Skeletal muscle satellite cell (primary cell): ENCODE results near the gene ZNF416.
A peak's percentile ranks its signal among the peaks of the same experiment; 100 is the strongest.

ENCODE experiments used
- H3K27me3 ChIP-seq: 2 replicates; pipeline ENCODE4 v1.7.0; 2013; ENCODE audit warnings: low read length; ENCODE audit not compliant: control insufficient read depth, insufficient read depth
- H3K36me3 ChIP-seq: 2 replicates; pipeline ENCODE4 v1.7.0; 2013; ENCODE audit warnings: mild to moderate bottlenecking, control low read depth, low read length; ENCODE audit not compliant: insufficient read depth
- H3K4me1 ChIP-seq: 2 replicates; pipeline ENCODE4 v1.7.0; 2013; ENCODE audit warnings: low read length; ENCODE audit not compliant: control insufficient read depth, insufficient read depth
- H3K4me2 ChIP-seq: 2 replicates; pipeline ENCODE4 v1.7.0; 2013; ENCODE audit warnings: mild to moderate bottlenecking, low read length
- H3K4me3 ChIP-seq: 2 replicates; pipeline ENCODE4 v1.7.0; 2013; ENCODE audit warnings: low read length
- H3K9ac ChIP-seq: 2 replicates; pipeline ENCODE4 v1.7.0; 2013; ENCODE audit warnings: mild to moderate bottlenecking, low read depth, low read length, moderate library complexity
- H3K9me3 ChIP-seq: replicated peaks from 2 replicates; pipeline ENCODE4 v1.7.0; 2013; ENCODE audit warnings: mild to moderate bottlenecking, control low read depth, low read length

ZNF416 gene

GRCh38 chr19:57583521-57584416, 5.1 kb upstream of the ZNF416 start, which contains the start of gene ZIK1:
Gene ZIK1 (plus strand): TSS chr19:57584145. CDS start chr19:57584357, 212 bp downstream.
- Histone ChIP-seq H3K27me3 (no peaks in the 10 kb centered on the region), H3K9ac (peak within 1 kb of the TSS; percentile 76), H3K9me3 (peaks cover 4% of the 10 kb centered on the region), H3K36me3 (peaks cover 11% of the 10 kb centered on the region), H3K4me3 (peak within 1 kb of the TSS; percentile 75), H3K4me2 (peak within 1 kb of the TSS; percentile 87), H3K4me1 (peaks cover 17% of the 10 kb centered on the region)

- Histone ChIP-seq H3K9ac (no peak overlapping the region), H3K4me1 (peaks cover 17% of the 10 kb centered on the region), H3K4me3 (peak overlapping the region; percentile 75), H3K4me2 (peak overlapping the region; percentile 87), H3K27me3 (no peaks in the 10 kb centered on the region), H3K36me3 (peaks cover 6% of the 10 kb centered on the region), H3K9me3 (peaks cover 4% of the 10 kb centered on the region)
These were observed 4.4 kb upstream of the ZNF416 start for GRCh38 chr19:57583104-57583520.

- peaks cover 61% of the 10 kb centered on the region for H3K36me3 ChIP-seq
These were observed 2.0 kb downstream of the ZNF416 start for GRCh38 chr19:57576661-57577060.

GRCh38 chr19:57572415-57572947, 6.2 kb downstream of the ZNF416 start:
- no peak overlapping the region for H3K4me3 ChIP-seq
- no peak overlapping the region for H3K9ac ChIP-seq
- H3K36me3 ChIP-seq = peaks cover 64% of the 10 kb centered on the region
- no peak overlapping the region for H3K4me2 ChIP-seq
- no peaks in the 10 kb centered on the region for H3K27me3 ChIP-seq
- peaks cover 2% of the 10 kb centered on the region for H3K4me1 ChIP-seq
- peaks cover 73% of the 10 kb centered on the region for H3K9me3 ChIP-seq

More at GRCh38 chr19:57576661-57577060, 2.0 kb downstream of the ZNF416 start:
- Histone ChIP-seq H3K4me3 (no peak overlapping the region), H3K9ac (no peak overlapping the region), H3K4me2 (no peak overlapping the region), H3K4me1 (peaks cover 7% of the 10 kb centered on the region), H3K27me3 (no peaks in the 10 kb centered on the region), H3K9me3 (peaks cover 59% of the 10 kb centered on the region)

GRCh38 chr19:57570707-57571106, 8.0 kb downstream of the ZNF416 start:
- Histone ChIP-seq H3K9me3 (peaks cover 70% of the 10 kb centered on the region), H3K36me3 (peaks cover 47% of the 10 kb centered on the region), H3K4me1 (no peaks in the 10 kb centered on the region), H3K4me2 (no peak overlapping the region), H3K27me3 (no peaks in the 10 kb centered on the region), H3K9ac (no peak overlapping the region), H3K4me3 (no peak overlapping the region)

DNA sequence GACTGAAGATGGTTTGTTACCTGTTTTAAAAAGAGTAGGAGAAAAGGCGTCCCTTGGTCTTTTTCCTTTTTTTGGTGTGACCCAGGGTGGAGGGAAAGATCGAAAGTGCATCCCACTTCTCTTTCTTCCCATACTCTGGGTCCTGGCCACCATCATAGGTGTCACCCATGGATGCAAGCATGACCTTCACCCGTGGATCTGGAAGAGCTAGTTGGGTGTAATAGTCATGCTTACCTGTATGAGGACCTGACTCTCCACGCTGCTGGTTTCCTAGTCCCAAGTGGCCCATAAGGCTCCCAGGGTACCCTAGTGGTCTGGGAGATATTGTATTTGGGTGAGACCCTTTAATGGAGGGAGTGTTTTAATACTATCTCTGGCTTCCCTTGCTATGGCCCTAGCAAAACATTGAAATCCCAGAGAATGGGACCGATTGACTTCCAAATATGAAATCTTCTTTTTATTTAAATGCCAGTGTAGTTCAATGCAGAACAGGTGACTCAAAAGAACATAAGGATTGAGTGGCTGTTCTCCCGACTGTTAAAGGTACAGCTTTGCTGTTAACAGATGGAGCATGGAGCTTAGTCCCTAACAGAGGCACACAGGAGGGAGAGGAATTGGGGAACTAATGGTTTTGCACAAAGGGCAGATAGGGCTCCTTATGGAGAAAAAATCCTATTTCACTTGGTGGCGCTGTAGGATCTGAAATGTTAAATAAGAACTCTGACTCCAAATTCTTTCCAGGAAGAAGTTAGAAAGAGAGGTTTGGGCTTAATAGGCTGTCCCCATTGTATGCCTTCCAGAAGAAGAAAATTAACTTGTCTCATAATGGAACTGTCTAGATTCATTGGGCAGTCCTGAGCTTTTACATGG, 12.1 kb downstream of the ZNF416 start:
- H3K4me3 ChIP-seq = no peak overlapping the region
- no peaks in the 10 kb centered on the region for H3K4me1 ChIP-seq
- no peak overlapping the region for H3K9ac ChIP-seq
- peaks cover 33% of the 10 kb centered on the region for H3K9me3 ChIP-seq
- peaks cover 6% of the 10 kb centered on the region for H3K36me3 ChIP-seq
- H3K4me2 ChIP-seq = no peak overlapping the region
- no peaks in the 10 kb centered on the region for H3K27me3 ChIP-seq

DNA sequence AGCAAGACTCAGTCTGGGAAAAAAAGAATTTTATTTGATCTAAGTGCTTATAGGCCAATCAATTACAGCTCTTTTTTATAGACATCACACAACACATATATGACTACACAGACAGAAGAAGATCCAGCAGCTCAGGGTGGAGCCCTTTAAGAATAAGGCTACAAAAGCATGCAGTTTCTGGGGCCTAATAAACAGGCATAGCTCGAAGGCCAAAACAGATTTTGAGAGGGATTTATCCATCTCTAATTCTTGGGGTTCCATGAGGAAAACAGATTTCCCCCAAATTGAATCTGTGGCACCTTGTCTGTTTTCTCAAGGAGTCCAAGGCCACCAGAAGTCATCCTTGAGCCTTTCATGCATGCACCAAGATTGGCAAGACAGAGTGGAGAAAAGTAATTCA, 15.2 kb downstream of the ZNF416 start:
- peaks cover 10% of the 10 kb centered on the region for H3K4me1 ChIP-seq
- no peaks in the 10 kb centered on the region for H3K36me3 ChIP-seq
- peaks cover 22% of the 10 kb centered on the region for H3K9me3 ChIP-seq
- no peaks in the 10 kb centered on the region for H3K27me3 ChIP-seq
- H3K4me2 ChIP-seq = no peak overlapping the region
- no peak overlapping the region for H3K4me3 ChIP-seq
- H3K9ac ChIP-seq = no peak overlapping the region

DNA sequence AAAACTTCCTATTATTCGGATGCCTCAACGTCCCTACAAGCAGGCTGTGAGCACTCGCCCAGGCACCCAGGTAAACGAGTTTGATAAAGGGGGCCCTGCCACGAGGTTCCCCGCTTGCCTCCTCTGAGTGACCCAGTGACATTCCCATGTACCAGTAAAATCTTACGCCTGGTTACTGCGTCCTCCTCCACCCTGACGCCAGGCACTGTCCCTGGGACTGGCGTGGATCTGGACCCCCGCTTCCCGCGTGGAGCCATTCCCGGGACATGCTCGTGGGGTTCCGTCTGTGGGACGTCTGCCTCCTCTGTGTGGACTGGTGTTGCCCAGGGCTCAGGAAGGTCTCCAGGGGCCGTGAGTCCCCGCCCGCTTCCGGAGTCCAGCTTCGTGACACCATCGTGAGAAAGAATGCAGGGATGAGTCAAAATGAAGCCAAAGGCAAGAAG, 18.6 kb downstream of the ZNF416 start:
- Histone ChIP-seq H3K4me3 (peak overlapping the region; percentile 90), H3K27me3 (no peaks in the 10 kb centered on the region), H3K9me3 (peaks cover 6% of the 10 kb centered on the region)

DNA sequence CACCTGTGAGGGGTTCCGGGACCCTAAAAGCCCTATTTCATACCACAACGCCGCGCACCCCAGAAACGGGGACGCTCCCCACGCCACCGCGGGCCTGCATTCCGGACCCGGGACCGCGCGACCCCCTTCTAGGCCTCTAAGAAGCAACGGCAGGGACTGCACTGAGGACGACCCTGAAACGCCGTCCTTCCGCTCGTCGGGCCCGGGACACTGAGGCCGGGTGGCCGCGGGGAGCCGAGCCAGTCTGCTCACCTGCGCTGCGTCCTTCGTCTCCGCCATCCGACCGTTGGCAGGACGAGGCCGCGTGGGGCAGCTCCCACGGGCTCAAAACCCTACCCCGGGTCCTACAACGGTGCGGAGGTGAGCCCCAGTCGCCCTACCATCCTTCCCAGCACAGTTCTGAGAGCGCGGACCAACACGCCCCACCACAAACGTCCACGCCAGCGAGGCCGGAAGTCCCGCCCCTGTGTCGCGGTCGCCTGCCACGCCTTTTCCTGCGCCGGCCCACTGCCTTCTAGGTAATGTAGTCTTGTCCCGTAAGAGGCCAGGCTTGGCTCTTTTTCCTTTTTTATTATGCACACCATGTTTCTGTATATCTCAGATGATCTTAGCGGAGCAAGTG, 19.2 kb downstream of the ZNF416 start, which contains the start of gene ZNF550:
Gene ZNF550, minus strand, starts transcription at position 460 of the 622 bp plus-strand sequence. Its CDS starts 181 bp downstream, at position 279.
- peaks cover 17% of the 10 kb centered on the region for H3K4me1 ChIP-seq
- H3K27me3 ChIP-seq = no peaks in the 10 kb centered on the region
- H3K36me3 ChIP-seq = peaks cover 19% of the 10 kb centered on the region
- peak within 1 kb of the TSS; percentile 91 for H3K4me2 ChIP-seq
- peaks cover 6% of the 10 kb centered on the region for H3K9me3 ChIP-seq
- H3K4me3 ChIP-seq = peak within 1 kb of the TSS; percentile 90
- H3K9ac ChIP-seq = peak within 1 kb of the TSS; percentile 85

More for the DNA sequence above, 18.6 kb downstream of the ZNF416 start:
- Histone ChIP-seq H3K4me2 (peak overlapping the region; percentile 91), H3K9ac (peak overlapping the region; percentile 85), H3K36me3 (peaks cover 14% of the 10 kb centered on the region), H3K4me1 (peaks cover 17% of the 10 kb centered on the region)

DNA sequence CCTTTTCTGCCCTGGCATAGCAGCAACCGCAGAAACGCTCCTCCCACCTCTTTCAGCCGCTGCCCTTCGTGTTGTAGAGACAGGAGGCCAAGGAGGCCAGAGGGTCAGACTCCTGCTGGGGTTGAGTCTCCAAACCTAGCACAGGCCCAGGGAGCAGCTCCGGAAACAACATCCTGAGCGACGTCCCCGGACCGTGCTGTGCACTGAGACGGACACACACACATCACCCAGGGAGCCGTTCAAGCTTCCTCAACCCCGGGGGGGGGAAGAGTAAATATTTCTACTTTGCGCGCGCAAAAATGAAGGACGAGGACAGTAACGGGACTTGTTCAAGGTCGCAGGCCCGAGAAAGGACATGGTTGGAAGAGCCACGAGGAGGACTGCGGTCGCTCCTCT, 19.7 kb downstream of the ZNF416 start:
- peak overlapping the region; percentile 85 for H3K9ac ChIP-seq
- peak overlapping the region; percentile 90 for H3K4me3 ChIP-seq
- peaks cover 17% of the 10 kb centered on the region for H3K4me1 ChIP-seq
- peaks cover 24% of the 10 kb centered on the region for H3K36me3 ChIP-seq
- no peaks in the 10 kb centered on the region for H3K27me3 ChIP-seq
- peak overlapping the region; percentile 91 for H3K4me2 ChIP-seq
- H3K9me3 ChIP-seq = peaks cover 6% of the 10 kb centered on the region
